ENCODE measurements around the gene NGLY1.

NGLY1 gene

GRCh38 chr3:25820816-25821486 is 37.7 kb upstream of the NGLY1 start:
- TF ChIP-seq YY1 (IDR thresholded peaks at IDR 0.05; ENCODE audit: low read depth) (no peak), USF1 (IDR thresholded peaks at IDR 0.05) (no peak), TEAD4 (IDR thresholded peaks at IDR 0.05) (no peak), MAX (IDR thresholded peaks at IDR 0.05) (no peak), NFIC (IDR thresholded peaks at IDR 0.05) (no peak), TAF1 (IDR thresholded peaks at IDR 0.05; ENCODE audit: low read depth) (no peak), EP300 (IDR thresholded peaks at IDR 0.05; ENCODE audit: borderline replicate concordance) (no peak), TCF12 (IDR thresholded peaks at IDR 0.05; ENCODE audit: low read depth) (no peak), REST (IDR thresholded peaks at IDR 0.05; ENCODE audit: low read depth) (no peak), CEBPB (IDR thresholded peaks at IDR 0.05) (no peak), RAD21 (IDR thresholded peaks at IDR 0.05; ENCODE audit: low read depth) (no peak)

GRCh38 chr3:25820366-25820765 is 37.1 kb upstream of the NGLY1 start:
- TF ChIP-seq RAD21 (IDR thresholded peaks at IDR 0.05; ENCODE audit: low read depth) (no peak), EGR1 (IDR thresholded peaks at IDR 0.05) (no peak), USF1 (IDR thresholded peaks at IDR 0.05) (peak; percentile 90), ZBTB7A (IDR thresholded peaks at IDR 0.05; ENCODE audit: low read depth) (no peak), CREB1 (IDR thresholded peaks at IDR 0.05; ENCODE audit: low read depth) (no peak), FOXM1 (IDR thresholded peaks at IDR 0.05; ENCODE audit: borderline replicate concordance, low read depth) (no peak), CEBPB (IDR thresholded peaks at IDR 0.05) (peak; percentile 52), TCF12 (IDR thresholded peaks at IDR 0.05; ENCODE audit: low read depth) (no peak), REST (IDR thresholded peaks at IDR 0.05; ENCODE audit: low read depth) (no peak), YY1 (IDR thresholded peaks at IDR 0.05; ENCODE audit: low read depth) (no peak), NFIC (IDR thresholded peaks at IDR 0.05) (peak; percentile 90), MAX (IDR thresholded peaks at IDR 0.05) (0 out of 2 replicates have a peak, but pooled peaks have one; percentile 36), TAF1 (IDR thresholded peaks at IDR 0.05; ENCODE audit: low read depth) (no peak), EP300 (IDR thresholded peaks at IDR 0.05; ENCODE audit: borderline replicate concordance) (no peak; the same call in 1 of the 2 replicates), TEAD4 (IDR thresholded peaks at IDR 0.05) (peak; percentile 56)

GRCh38 chr3:25818335-25818734 is 35.1 kb upstream of the NGLY1 start:
- no peak for TF ChIP-seq MAX (IDR thresholded peaks at IDR 0.05)
- TF ChIP-seq CREB1 (IDR thresholded peaks at IDR 0.05; ENCODE audit: low read depth) = no peak
- no peak for TF ChIP-seq TEAD4 (IDR thresholded peaks at IDR 0.05)
- TF ChIP-seq CEBPB (IDR thresholded peaks at IDR 0.05) = no peak
- TF ChIP-seq USF1 (IDR thresholded peaks at IDR 0.05) = no peak

GRCh38 chr3:25817638-25818037 is 34.4 kb upstream of the NGLY1 start:
- TF ChIP-seq YY1 (IDR thresholded peaks at IDR 0.05; ENCODE audit: low read depth) = no peak
- TF ChIP-seq ZBTB7A (IDR thresholded peaks at IDR 0.05; ENCODE audit: low read depth) = no peak
- no peak for TF ChIP-seq REST (IDR thresholded peaks at IDR 0.05; ENCODE audit: low read depth)
- TF ChIP-seq RAD21 (IDR thresholded peaks at IDR 0.05; ENCODE audit: low read depth) = no peak
- no peak for TF ChIP-seq MAX (IDR thresholded peaks at IDR 0.05)
- TF ChIP-seq TCF12 (IDR thresholded peaks at IDR 0.05; ENCODE audit: low read depth) = no peak
- no peak for TF ChIP-seq FOXM1 (IDR thresholded peaks at IDR 0.05; ENCODE audit: borderline replicate concordance, low read depth)
- no peak for TF ChIP-seq CEBPB (IDR thresholded peaks at IDR 0.05)
- no peak for TF ChIP-seq USF1 (IDR thresholded peaks at IDR 0.05)
- no peak for TF ChIP-seq CREB1 (IDR thresholded peaks at IDR 0.05; ENCODE audit: low read depth)
- TF ChIP-seq TAF1 (IDR thresholded peaks at IDR 0.05; ENCODE audit: low read depth) = no peak
- TF ChIP-seq EP300 (IDR thresholded peaks at IDR 0.05; ENCODE audit: borderline replicate concordance) = no peak

Measured in Ishikawa (cell line).